Measurements from ENCODE around the gene FBXO40.
A peak's percentile ranks its signal among the peaks of the same experiment; 100 is the strongest.
"Not testable (repeated sequence)": the region's sequence is repeated elsewhere in the genome, so short reads cannot be mapped to it uniquely, and the experiment has no call there.

The FBXO40 gene

GRCh38 chr3:121592856-121593702 is at the start of gene FBXO40:
Gene FBXO40 (plus strand): TSS chr3:121593379. CDS start chr3:121620576, 27,197 bp downstream.
- no peak for DNase-seq

GRCh38 chr3:121545049-121545573 is 48.1 kb upstream of the FBXO40 start:
- DNase-seq, result no peak

- DNase-seq, result peak; percentile 77 to 83
Observed at GRCh38 chr3:121545574-121546455, 47.4 kb upstream of the FBXO40 start, which contains the start of gene POLQ. Gene POLQ (minus strand): TSS chr3:121545988. CDS start chr3:121545877, 111 bp downstream.

- no peak for DNase-seq
Observed at GRCh38 chr3:121552379-121552778, 40.8 kb upstream of the FBXO40 start.

- no peak for DNase-seq
Observed at GRCh38 chr3:121552797-121553196, 40.4 kb upstream of the FBXO40 start.

GRCh38 chr3:121557426-121557934 is 35.7 kb upstream of the FBXO40 start:
- no peak for DNase-seq

GRCh38 chr3:121562148-121562547 is 31.0 kb upstream of the FBXO40 start:
- DNase-seq, result no peak

GRCh38 chr3:121566773-121567172 is 26.4 kb upstream of the FBXO40 start:
- DNase-seq, result no peak

GRCh38 chr3:121567649-121568048 is 25.5 kb upstream of the FBXO40 start, which contains the start of gene ARGFX:
Gene ARGFX (plus strand): TSS chr3:121567949. CDS start chr3:121570714, 2,765 bp downstream.
- DNase-seq, result no peak

- no peak for DNase-seq
Observed at GRCh38 chr3:121574449-121574848, 18.7 kb upstream of the FBXO40 start.

GRCh38 chr3:121581691-121582090 is 11.5 kb upstream of the FBXO40 start:
- no peak for DNase-seq

- no peak for DNase-seq
Observed at GRCh38 chr3:121584418-121584817, 8.8 kb upstream of the FBXO40 start.

GRCh38 chr3:121593806-121594205 is 627 bp downstream of the FBXO40 start:
- DNase-seq, result not testable (repeated sequence)

- DNase-seq, result no peak
Observed at GRCh38 chr3:121594850-121595249, 1.7 kb downstream of the FBXO40 start.

GRCh38 chr3:121595765-121596406 is 2.7 kb downstream of the FBXO40 start:
- DNase-seq, result no peak

GRCh38 chr3:121598564-121598963 is 5.4 kb downstream of the FBXO40 start:
- no peak for DNase-seq

GRCh38 chr3:121599900-121600299 is 6.7 kb downstream of the FBXO40 start:
- not testable (repeated sequence) for DNase-seq

- DNase-seq, result no peak
Observed at GRCh38 chr3:121601212-121601812, 8.1 kb downstream of the FBXO40 start.

- no peak for DNase-seq
Observed at GRCh38 chr3:121604759-121605158, 11.6 kb downstream of the FBXO40 start.

GRCh38 chr3:121606106-121606505 is 12.9 kb downstream of the FBXO40 start:
- DNase-seq, result no peak

GRCh38 chr3:121619691-121620090 is 26.5 kb downstream of the FBXO40 start:
- no peak for DNase-seq

GRCh38 chr3:121621491-121621890 is 28.3 kb downstream of the FBXO40 start:
- no peak for DNase-seq

Data from stimulated activated CD4-positive, alpha-beta T cell treated with anti-CD3 and anti-CD28 coated beads, Interleukin-4, amount 100 ng/mL, for 4 hours (primary cell).